SKM-1 (cell line): ENCODE measurements around the gene FBXO10.

Experiments
- DNase-seq: peaks from one replicate; lab custom pipeline; 2025; ENCODE audit not compliant: unreplicated experiment; lab: John Stamatoyannopoulos, UW

The FBXO10 gene

GRCh38 chr9:37596504-37596903 is 20.3 kb upstream of the FBXO10 start:
- no peak for DNase-seq

- DNase-seq, result no peak
Observed at GRCh38 chr9:37593883-37594448, 17.8 kb upstream of the FBXO10 start.

- DNase-seq, result peak; percentile 74
Observed at GRCh38 chr9:37592108-37592951, 16.1 kb upstream of the FBXO10 start, which contains the start of gene TOMM5. TOMM5 (minus strand) TSS chr9:37592597; CDS start chr9:37592532, 65 bp downstream.

GRCh38 chr9:37587521-37587920 is 11.3 kb upstream of the FBXO10 start:
- DNase-seq, result no peak

GRCh38 chr9:37583522-37584121 is 7.4 kb upstream of the FBXO10 start:
- DNase-seq, result no peak

GRCh38 chr9:37582548-37583157 is 6.5 kb upstream of the FBXO10 start:
- DNase-seq, result peak; percentile 36

GRCh38 chr9:37575511-37575914 is 667 bp downstream of the FBXO10 start:
- DNase-seq, result no peak

GRCh38 chr9:37575001-37575400 is 1.2 kb downstream of the FBXO10 start:
- no peak for DNase-seq

GRCh38 chr9:37574241-37574721 is 1.9 kb downstream of the FBXO10 start:
- no peak for DNase-seq

GRCh38 chr9:37571282-37571681 is 4.9 kb downstream of the FBXO10 start:
- no peak for DNase-seq

- no peak for DNase-seq
Observed at GRCh38 chr9:37566716-37567115, 9.5 kb downstream of the FBXO10 start.

- DNase-seq, result no peak
Observed at GRCh38 chr9:37565661-37566618, 10.2 kb downstream of the FBXO10 start.

- no peak for DNase-seq
Observed at GRCh38 chr9:37564916-37565315, 11.3 kb downstream of the FBXO10 start.

GRCh38 chr9:37563806-37564513 is 12.2 kb downstream of the FBXO10 start:
- no peak for DNase-seq

GRCh38 chr9:37562826-37563225 is 13.4 kb downstream of the FBXO10 start:
- DNase-seq, result no peak

- DNase-seq, result no peak
Observed at GRCh38 chr9:37561682-37562081, 14.5 kb downstream of the FBXO10 start.

GRCh38 chr9:37559855-37560592 is 16.2 kb downstream of the FBXO10 start:
- no peak for DNase-seq

GRCh38 chr9:37559125-37559524 is 17.1 kb downstream of the FBXO10 start:
- DNase-seq, result no peak

GRCh38 chr9:37555786-37556185 is 20.4 kb downstream of the FBXO10 start:
- DNase-seq, result no peak
